IMR-90 (cell line): ENCODE measurements around the gene KRTAP1-5. TPM values are rescaled to one million over a fixed set of nuclear protein-coding genes. Genes with fewer than 3 reads are reported as not detected.

Experiments used
- ATAC-seq: fragments of 200-7000 bp; cut with Tn5 transposase; 2 replicates; pipeline ENCODE4 v1.9.1; 2020; ENCODE audit warnings: low read depth, mild to moderate bottlenecking, moderate library complexity
- BruUV-seq: library from RNA; stranded (reverse); fragments of 400-500 nt; replicated peaks from 2 replicates; lab custom pipeline; 2021; lab: Mats Ljungman, UMichigan
- CTCF ChIA-PET: fragments of 300-600 bp; formaldehyde crosslinking; extraction: SDS; loops from one replicate; lab custom pipeline; 2021; ENCODE audit warnings: antibody characterized with exemption; lab: Yijun Ruan, JAX
- POLR2A ChIA-PET: fragments of 300-600 bp; sonication (Branson Sonifier 250); formaldehyde crosslinking; loops from one replicate; lab custom pipeline; 2022; ENCODE audit warnings: antibody characterized with exemption; ENCODE audit not compliant: unreplicated experiment; lab: Charles Lee
- DNase-seq: peaks from one replicate; pipeline ENCODE4 v3.0.0; 2013
- H2AFZ ChIP-seq: replicated peaks from 2 replicates; pipeline ENCODE3; 2013; ENCODE audit warnings: low read length, mild to moderate bottlenecking; ENCODE audit not compliant: poor library complexity
- H2AK5ac ChIP-seq: 2 replicates; pipeline ENCODE4 v1.6.1; 2013; ENCODE audit warnings: low read depth, low read length, inconsistent platforms
- H2AK9ac ChIP-seq: replicated peaks from 2 replicates; pipeline ENCODE3; 2013; ENCODE audit warnings: mild to moderate bottlenecking, low read depth, low read length, moderate library complexity; ENCODE audit not compliant: poor library complexity
- H2BK120ac ChIP-seq: 2 replicates; pipeline ENCODE4 v1.6.1; 2013; ENCODE audit warnings: low read depth, low read length, inconsistent platforms
- H2BK15ac ChIP-seq: 3 replicates; pipeline ENCODE4 v1.6.1; 2013; ENCODE audit warnings: low read depth, low read length, inconsistent platforms
- H2BK20ac ChIP-seq: 2 replicates; pipeline ENCODE4 v1.6.1; 2013; ENCODE audit warnings: low read depth, mild to moderate bottlenecking, inconsistent platforms, low read length, moderate library complexity
- H2BK5ac ChIP-seq: 2 replicates; pipeline ENCODE4 v1.6.1; 2013; ENCODE audit warnings: mild to moderate bottlenecking, low read depth, low read length, inconsistent platforms; ENCODE audit not compliant: poor library complexity, severe bottlenecking
- H3K14ac ChIP-seq: replicated peaks from 2 replicates; pipeline ENCODE4 v1.6.1; 2013; ENCODE audit warnings: low read depth, low read length, inconsistent platforms
- H3K18ac ChIP-seq: 2 replicates; pipeline ENCODE4 v1.6.1; 2013; ENCODE audit warnings: low read depth, low read length, control low read depth
- H3K23ac ChIP-seq: 2 replicates; pipeline ENCODE4 v1.6.1; 2013; ENCODE audit warnings: low read depth, low read length, inconsistent platforms
- H3K27ac ChIP-seq: 2 replicates; pipeline ENCODE4 v1.5.1; 2013; ENCODE audit warnings: mild to moderate bottlenecking, control low read depth, low read length; ENCODE audit not compliant: insufficient read depth
- H3K27me3 ChIP-seq: 2 replicates; pipeline ENCODE4 v1.6.1; 2013; ENCODE audit warnings: low read length; ENCODE audit not compliant: control insufficient read depth, insufficient read depth
- H3K36me3 ChIP-seq: 2 replicates; pipeline ENCODE4 v1.6.1; 2013; ENCODE audit warnings: low read length, mixed read lengths; ENCODE audit not compliant: control insufficient read depth, insufficient read depth
- H3K4ac ChIP-seq: 2 replicates; pipeline ENCODE4 v1.6.1; 2013; ENCODE audit warnings: low read depth, low read length, inconsistent platforms
- H3K4me1 ChIP-seq: 2 replicates; pipeline ENCODE4 v1.6.1; 2013; ENCODE audit warnings: low read length, mixed read lengths; ENCODE audit not compliant: control insufficient read depth, insufficient read depth
- H3K4me2 ChIP-seq: 2 replicates; pipeline ENCODE4 v1.6.1; 2013; ENCODE audit warnings: low read depth, mild to moderate bottlenecking, control low read depth, low read length, moderate library complexity
- H3K4me3 ChIP-seq: 2 replicates; pipeline ENCODE4 v1.5.1; 2013; ENCODE audit warnings: low read depth, mild to moderate bottlenecking, control low read depth, low read length, moderate library complexity; ENCODE audit not compliant: insufficient read depth
- H3K56ac ChIP-seq: 2 replicates; pipeline ENCODE4 v1.6.1; 2013; ENCODE audit warnings: low read length, inconsistent platforms; ENCODE audit not compliant: insufficient read depth; ENCODE audit errors: extremely low read depth
- H3K79me1 ChIP-seq, 2 experiments: 2 replicates each; pipeline ENCODE4 v1.6.1; 2013; ENCODE audit warnings: low read length in 2 of 2, inconsistent platforms in 1 of 2, low read depth in 1 of 2
- H3K9ac ChIP-seq: 2 replicates; pipeline ENCODE4 v1.6.1; 2013; ENCODE audit warnings: low read depth, low read length, control low read depth
- H3K9me1 ChIP-seq: 2 replicates; pipeline ENCODE4 v1.6.1; 2013; ENCODE audit warnings: low read length, inconsistent platforms; ENCODE audit not compliant: insufficient read depth
- H3K9me3 ChIP-seq: 2 replicates; pipeline ENCODE4 v1.6.1; 2013; ENCODE audit warnings: low read length; ENCODE audit not compliant: control insufficient read depth, insufficient read depth
- H4K20me1 ChIP-seq: 2 replicates; pipeline ENCODE4 v1.6.1; 2013; ENCODE audit warnings: low read length, inconsistent platforms; ENCODE audit not compliant: insufficient read depth
- H4K5ac ChIP-seq: 2 replicates; pipeline ENCODE4 v1.6.1; 2013; ENCODE audit warnings: mild to moderate bottlenecking, low read depth, low read length, control low read depth
- H4K8ac ChIP-seq, 2 experiments: 2 replicates each; pipeline ENCODE4 v1.6.1; 2013; ENCODE audit warnings: low read depth in 2 of 2, low read length in 2 of 2, control low read depth in 1 of 2, inconsistent platforms in 1 of 2
- H4K91ac ChIP-seq: 2 replicates; pipeline ENCODE4 v1.6.1; 2013; ENCODE audit warnings: low read depth, low read length, inconsistent platforms; ENCODE audit not compliant: insufficient read depth
- MAFK ChIP-seq: IDR thresholded peaks from 2 replicates; pipeline ENCODE4 v1.6.1; 2012; ENCODE audit warnings: low read depth, low read length, improper control_type of control experiment
- SMC3 ChIP-seq: fragments of 150-350 bp; IDR thresholded peaks from 2 replicates; pipeline ENCODE4 v1.6.1; 2016; ENCODE audit warnings: low read depth, mild to moderate bottlenecking, antibody characterized with exemption, low read length, moderate library complexity
- WGBS, 2 experiments: methylation state at CpG; one replicate each; pipeline versions ENCODE4 v1.1.5 to v1.1.7; 2013; ENCODE audit warnings: missing lambda C conversion rate in 2 of 2; ENCODE audit not compliant: insufficient read length in 1 of 2; ENCODE audit errors: extremely low coverage in 2 of 2; 5-methylcytosine and 5-hydroxymethylcytosine counted together
- dilution Hi-C: fragments of 300-500 bp; cut with HindIII; formaldehyde crosslinking; loops from one replicate; pipeline ENCODE4 v1.14.3; 2018; ENCODE audit warnings: low sequenced_read_pairs; ENCODE audit not compliant: unreplicated experiment
- in situ Hi-C: fragments of 300-500 bp; cut with MboI; formaldehyde crosslinking; loops from 3 replicates; pipeline ENCODE4 v1.14.3; 2019; ENCODE audit warnings: low sequenced_read_pairs, inconsistent platforms, mixed read lengths
- intact Hi-C: fragments of 100-400 bp; cut with micrococcal nuclease; formaldehyde crosslinking; loops from 2 replicates; pipeline ENCODE4 v1.10.0; 2022
- polyA plus RNA-seq, 3 experiments: library from polyadenylated mRNA; depleted of rRNA; stranded (reverse); fragments of >200 nt; gene quantifications; 2 replicates each; pipeline ENCODE4 v1.2.3, GENCODE V29; 2012; ENCODE audit warnings: low replicate concordance in 1 of 3
- total RNA-seq: library from RNA; depleted of rRNA; stranded (reverse); fragments of >200 nt; gene quantifications from 2 replicates; pipeline ENCODE4 v1.2.3, GENCODE V29; 2012

Gene KRTAP1-5
- total and polyA plus RNA-seq, 2 of the 4 experiments (the other 2 are of a cell fraction): 27.0 to 34.8 TPM

DNA sequence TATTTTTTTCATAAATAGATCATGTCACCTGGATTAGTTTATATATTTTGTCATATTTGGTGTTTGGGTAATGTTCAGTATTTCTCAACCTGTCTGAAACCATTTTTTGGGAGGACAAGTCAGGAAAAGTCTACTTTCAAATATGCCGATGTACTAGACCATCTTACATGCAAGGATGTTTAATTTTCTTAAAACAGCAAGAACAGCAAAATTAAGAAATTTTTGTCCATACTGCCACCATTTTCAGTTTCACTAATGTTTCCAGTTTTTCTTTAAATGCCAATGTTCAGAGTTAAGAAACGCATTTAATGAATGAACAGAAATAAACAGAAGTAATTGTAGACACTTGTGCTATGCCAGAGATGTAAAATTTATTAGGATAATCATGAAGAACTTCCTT is 33.9 kb downstream of the KRTAP1-5 start:
- no peak overlapping the region for H2AK9ac ChIP-seq
- no peak overlapping the region for H3K9ac ChIP-seq
- POLR2A ChIA-PET: no interaction called here
- no peak overlapping the region for H3K23ac ChIP-seq
- in situ Hi-C loops (no loop called here), dilution Hi-C loops (no loop called here), intact Hi-C loops (no loop called here)
- H4K8ac ChIP-seq: no peak overlapping the region
- H3K18ac ChIP-seq: no peak overlapping the region
- no peak overlapping the region for H4K91ac ChIP-seq
- no peak for TF ChIP-seq SMC3
- peak; percentile 45 for TF ChIP-seq MAFK
- no peaks in the 10 kb centered on the region for H3K4me1 ChIP-seq
- H2AFZ ChIP-seq: no peak overlapping the region
- WGBS, 2 experiments: 100% methylated on average over 1 of the region's 2 CpGs; no CpG with 5 or more reads in 1 of the 2 experiments
- CTCF ChIA-PET: no interaction called here
- DNase-seq: no peak
- H3K4me2 ChIP-seq: no peak overlapping the region
- no peaks in the 10 kb centered on the region for H3K27me3 ChIP-seq
- H3K4me3 ChIP-seq: no peak overlapping the region
- no peak overlapping the region for H4K5ac ChIP-seq
- ATAC-seq: no peak
- H2BK20ac ChIP-seq: no peak overlapping the region
- no peak overlapping the region for H3K14ac ChIP-seq
- no peaks in the 10 kb centered on the region for H3K9me3 ChIP-seq
- no peak overlapping the region for H2BK120ac ChIP-seq
- no peak overlapping the region for H3K27ac ChIP-seq
- no peak overlapping the region for H2AK5ac ChIP-seq
- no peaks in the 10 kb centered on the region for H3K9me1 ChIP-seq
- no peak overlapping the region for H3K56ac ChIP-seq
- no TSS peak for BruUV-seq
- no peak overlapping the region for H2BK5ac ChIP-seq
- H3K4ac ChIP-seq: no peak overlapping the region
- no peaks in the 10 kb centered on the region for H4K20me1 ChIP-seq
- no peaks in the 10 kb centered on the region for H3K79me1 ChIP-seq
- H2BK15ac ChIP-seq: no peak overlapping the region
- no peaks in the 10 kb centered on the region for H3K36me3 ChIP-seq
